Lung microvascular endothelial cell (primary cell): ENCODE measurements around the gene PNMA8B. TPM values are rescaled to one million over a fixed set of nuclear protein-coding genes. Genes with fewer than 3 reads are reported as not detected.
A peak's percentile ranks its signal among the peaks of the same experiment; 100 is the strongest.

ENCODE experiments used
- DNase-seq, 2 donors: peaks; one replicate each; pipeline versions ENCODE4 v3.0.0 to v3.0.0-alpha.2; 2010; ENCODE audit warnings: low read depth in 2 of 2
- total RNA-seq: library from RNA; depleted of rRNA; stranded (reverse); fragments of >200 nt; gene quantifications from 2 replicates; pipeline ENCODE4 v1.2.1, GENCODE V29; 2014

PNMA8B gene
- total RNA-seq, 1 donor from 2014 or later: under 0.01 TPM

- DNase-seq: peak; percentile 58 to 71
Observed at GRCh38 chr19:46487802-46488445, 7.7 kb downstream of the PNMA8B start.

- peak in 1 of 2 donors; percentile 33 for DNase-seq
Observed at GRCh38 chr19:46487178-46487801, 8.4 kb downstream of the PNMA8B start.

GRCh38 chr19:46486358-46486757 lies 9.3 kb downstream of the PNMA8B start:
- DNase-seq: no peak

- no peak for DNase-seq
Observed at GRCh38 chr19:46484656-46485055, 11.0 kb downstream of the PNMA8B start.

GRCh38 chr19:46482631-46483030 lies 13.0 kb downstream of the PNMA8B start:
- no peak for DNase-seq

GRCh38 chr19:46481947-46482346 lies 13.7 kb downstream of the PNMA8B start:
- no peak for DNase-seq

- DNase-seq: no peak
Observed at GRCh38 chr19:46481223-46481848, 14.3 kb downstream of the PNMA8B start.

- DNase-seq: no peak
Observed at GRCh38 chr19:46480415-46480814, 15.3 kb downstream of the PNMA8B start.

GRCh38 chr19:46478356-46478986 lies 17.2 kb downstream of the PNMA8B start:
- DNase-seq: peak; percentile 24 to 45

- DNase-seq: no peak
Observed at GRCh38 chr19:46475986-46476385, 19.7 kb downstream of the PNMA8B start.

GRCh38 chr19:46474211-46474610 lies 21.5 kb downstream of the PNMA8B start:
- DNase-seq: no peak

- no peak for DNase-seq
Observed at GRCh38 chr19:46472592-46472991, 23.1 kb downstream of the PNMA8B start.

GRCh38 chr19:46471811-46472543 lies 23.7 kb downstream of the PNMA8B start:
- DNase-seq: no peak

- peak in 1 of 2 donors; percentile 47 for DNase-seq
Observed at GRCh38 chr19:46471116-46471733, 24.4 kb downstream of the PNMA8B start, which contains the start of gene PNMA8A. Gene PNMA8A, minus strand, starts transcription at chr19:46471563. Its CDS starts 528 bp downstream, at chr19:46471035.

- no peak for DNase-seq
Observed at GRCh38 chr19:46470376-46470775, 25.3 kb downstream of the PNMA8B start.

- no peak for DNase-seq
Observed at GRCh38 chr19:46469541-46470185, 26.0 kb downstream of the PNMA8B start.

- DNase-seq: peak in 1 of 2 donors; percentile 71
Observed at GRCh38 chr19:46466536-46467196, 29.0 kb downstream of the PNMA8B start.

GRCh38 chr19:46463516-46463915 lies 32.2 kb downstream of the PNMA8B start:
- DNase-seq: no peak

GRCh38 chr19:46461537-46461936 lies 34.1 kb downstream of the PNMA8B start:
- no peak for DNase-seq

GRCh38 chr19:46460981-46461380 lies 34.7 kb downstream of the PNMA8B start:
- DNase-seq: no peak
